ENCODE measurements around the gene ZBTB7C. TPM values are rescaled to one million over a fixed set of nuclear protein-coding genes. Genes with fewer than 3 reads are reported as not detected.

Gene ZBTB7C
- total and polyA plus RNA-seq, 4 experiments from 2014 or later = 0.23 TPM; not detected in 3

GRCh38 chr18:48049757-48050156, 359.4 kb downstream of the ZBTB7C start:
- no peak for DNase-seq
- H3K4me3 Mint-ChIP-seq = no peak overlapping the region
- H3K27ac Mint-ChIP-seq = no peak overlapping the region
- intact Hi-C loops (cut with micrococcal nuclease) = no loop called here
- Histone ChIP-seq H3K27me3 (ENCODE audit: insufficient read depth, low read length) (peaks cover 3% of the 10 kb centered on the region), H3K36me3 (ENCODE audit: insufficient read depth, low read length) (no peaks in the 10 kb centered on the region), H3K27ac (ENCODE audit: low read depth, low read length) (no peak overlapping the region), H3K4me3 (ENCODE audit: low read length in 2 of 2) (no peak overlapping the region), H3K4me1 (ENCODE audit: insufficient read depth, low read length) (no peaks in the 10 kb centered on the region), H3K9me3 (ENCODE audit: control insufficient read depth in 1 of 2, low read length in 2 of 2) (no peaks in the 10 kb centered on the region)
- H3K36me3 Mint-ChIP-seq = no peaks in the 10 kb centered on the region
- no peaks in the 10 kb centered on the region for H3K4me1 Mint-ChIP-seq
- POLR2A ChIA-PET (ENCODE audit: partially characterized antibody) = no interaction called here
- CTCF ChIA-PET (ENCODE audit: partially characterized antibody) = no interaction called here
- peaks cover 0 to 10% (median 4%) of the 10 kb centered on the region in 8 donors for H3K9me3 Mint-ChIP-seq
- peaks cover 22 to 26% of the 10 kb centered on the region in 2 donors for H3K27me3 Mint-ChIP-seq

GRCh38 chr18:48048251-48048650, 360.9 kb downstream of the ZBTB7C start:
- H3K9me3 Mint-ChIP-seq = peaks cover 0 to 10% (median 4%) of the 10 kb centered on the region in 8 donors
- H3K27me3 Mint-ChIP-seq = peaks cover 18 to 23% of the 10 kb centered on the region in 2 donors
- H3K4me1 Mint-ChIP-seq = no peaks in the 10 kb centered on the region
- Histone ChIP-seq H3K27ac (ENCODE audit: low read depth, low read length) (no peak overlapping the region), H3K4me3 (ENCODE audit: low read length in 2 of 2) (no peak overlapping the region), H3K36me3 (ENCODE audit: insufficient read depth, low read length) (no peaks in the 10 kb centered on the region), H3K9me3 (ENCODE audit: control insufficient read depth in 1 of 2, low read length in 2 of 2) (no peaks in the 10 kb centered on the region), H3K4me1 (ENCODE audit: insufficient read depth, low read length) (no peaks in the 10 kb centered on the region), H3K27me3 (ENCODE audit: insufficient read depth, low read length) (peaks cover 3% of the 10 kb centered on the region)
- H3K27ac Mint-ChIP-seq = no peak overlapping the region
- H3K36me3 Mint-ChIP-seq = no peaks in the 10 kb centered on the region
- intact Hi-C loops (cut with micrococcal nuclease) = no loop called here
- ChIA-PET CTCF (ENCODE audit: partially characterized antibody) (no interaction called here), POLR2A (ENCODE audit: partially characterized antibody) (interaction anchor here (0.6 kb wide), 1 partner anchor 349 kb away, joined by 3 read pairs; no protein-coding TSS in a partner anchor)
- no peak overlapping the region for H3K4me3 Mint-ChIP-seq
- no peak for DNase-seq

GRCh38 chr18:48046843-48047242, 362.3 kb downstream of the ZBTB7C start:
- intact Hi-C loops (cut with micrococcal nuclease) = no loop called here
- Mint-ChIP-seq H3K4me1 (no peaks in the 10 kb centered on the region), H3K36me3 (no peaks in the 10 kb centered on the region), H3K27me3 (peaks cover 13 to 16% of the 10 kb centered on the region in 2 donors), H3K4me3 (no peak overlapping the region), H3K9me3 (peaks cover 0 to 10% (median 4%) of the 10 kb centered on the region in 8 donors), H3K27ac (no peak overlapping the region)
- ChIA-PET CTCF (ENCODE audit: partially characterized antibody) (interaction anchor here (0.9 kb wide), 1 partner anchor 9 kb away, joined by 3 read pairs; no protein-coding TSS in a partner anchor), POLR2A (ENCODE audit: partially characterized antibody) (no interaction called here)
- Histone ChIP-seq H3K27ac (ENCODE audit: low read depth, low read length) (no peak overlapping the region), H3K27me3 (ENCODE audit: insufficient read depth, low read length) (no peaks in the 10 kb centered on the region), H3K4me3 (ENCODE audit: low read length in 2 of 2) (no peak overlapping the region), H3K4me1 (ENCODE audit: insufficient read depth, low read length) (no peaks in the 10 kb centered on the region), H3K9me3 (ENCODE audit: control insufficient read depth in 1 of 2, low read length in 2 of 2) (no peaks in the 10 kb centered on the region), H3K36me3 (ENCODE audit: insufficient read depth, low read length) (no peaks in the 10 kb centered on the region)
- DNase-seq = no peak

GRCh38 chr18:48045744-48046143, 363.4 kb downstream of the ZBTB7C start:
- no peak for DNase-seq
- CTCF ChIA-PET (ENCODE audit: partially characterized antibody) = no interaction called here
- Histone ChIP-seq H3K36me3 (ENCODE audit: insufficient read depth, low read length) (no peaks in the 10 kb centered on the region), H3K9me3 (ENCODE audit: control insufficient read depth in 1 of 2, low read length in 2 of 2) (no peaks in the 10 kb centered on the region), H3K27ac (ENCODE audit: low read depth, low read length) (no peak overlapping the region), H3K4me3 (ENCODE audit: low read length in 2 of 2) (no peak overlapping the region), H3K27me3 (ENCODE audit: insufficient read depth, low read length) (no peaks in the 10 kb centered on the region), H3K4me1 (ENCODE audit: insufficient read depth, low read length) (no peaks in the 10 kb centered on the region)
- Mint-ChIP-seq H3K27ac (no peak overlapping the region), H3K27me3 (peaks cover 12 to 14% of the 10 kb centered on the region in 2 donors), H3K9me3 (peaks cover 0 to 10% (median 4%) of the 10 kb centered on the region in 8 donors), H3K36me3 (no peaks in the 10 kb centered on the region), H3K4me1 (no peaks in the 10 kb centered on the region), H3K4me3 (no peak overlapping the region)
- intact Hi-C loops (cut with micrococcal nuclease) = no loop called here
- POLR2A ChIA-PET (ENCODE audit: partially characterized antibody) = no interaction called here

- ChIA-PET CTCF (ENCODE audit: partially characterized antibody) (no interaction called here), POLR2A (ENCODE audit: partially characterized antibody) (no interaction called here)
- H3K4me1 Mint-ChIP-seq = no peaks in the 10 kb centered on the region
- H3K4me1 ChIP-seq (ENCODE audit: insufficient read depth, low read length) = no peaks in the 10 kb centered on the region
- H3K36me3 Mint-ChIP-seq = no peaks in the 10 kb centered on the region
- H3K27me3 Mint-ChIP-seq = peaks cover 13 to 14% of the 10 kb centered on the region in 2 donors
- no peak overlapping the region for H3K4me3 Mint-ChIP-seq
- intact Hi-C loops (cut with micrococcal nuclease) = no loop called here
- no peak overlapping the region for H3K27ac ChIP-seq (ENCODE audit: low read depth, low read length)
- DNase-seq = no peak
- no peaks in the 10 kb centered on the region for H3K9me3 ChIP-seq (ENCODE audit: control insufficient read depth in 1 of 2, low read length in 2 of 2)
- H3K4me3 ChIP-seq (ENCODE audit: low read length in 2 of 2) = no peak overlapping the region
- no peak overlapping the region for H3K27ac Mint-ChIP-seq
- no peaks in the 10 kb centered on the region for H3K36me3 ChIP-seq (ENCODE audit: insufficient read depth, low read length)
- peaks cover 0 to 10% (median 4%) of the 10 kb centered on the region in 8 donors for H3K9me3 Mint-ChIP-seq
- H3K27me3 ChIP-seq (ENCODE audit: insufficient read depth, low read length) = no peaks in the 10 kb centered on the region
These were observed 364.2 kb downstream of the ZBTB7C start for GRCh38 chr18:48044944-48045343.

- no peak overlapping the region for H3K4me3 ChIP-seq (ENCODE audit: low read length in 2 of 2)
- H3K4me1 Mint-ChIP-seq = no peaks in the 10 kb centered on the region
- no peaks in the 10 kb centered on the region for H3K4me1 ChIP-seq (ENCODE audit: insufficient read depth, low read length)
- DNase-seq = no peak
- CTCF ChIA-PET (ENCODE audit: partially characterized antibody) = no interaction called here
- H3K27me3 ChIP-seq (ENCODE audit: insufficient read depth, low read length) = no peaks in the 10 kb centered on the region
- H3K9me3 Mint-ChIP-seq = peaks cover 0 to 10% (median 4%) of the 10 kb centered on the region in 8 donors
- no peaks in the 10 kb centered on the region for H3K9me3 ChIP-seq (ENCODE audit: control insufficient read depth in 1 of 2, low read length in 2 of 2)
- no peak overlapping the region for H3K4me3 Mint-ChIP-seq
- H3K27ac ChIP-seq (ENCODE audit: low read depth, low read length) = no peak overlapping the region
- POLR2A ChIA-PET (ENCODE audit: partially characterized antibody) = no interaction called here
- no peak overlapping the region for H3K27ac Mint-ChIP-seq
- H3K36me3 Mint-ChIP-seq = no peaks in the 10 kb centered on the region
- peaks cover 9 to 10% of the 10 kb centered on the region in 2 donors for H3K27me3 Mint-ChIP-seq
- intact Hi-C loops (cut with micrococcal nuclease) = no loop called here
- no peaks in the 10 kb centered on the region for H3K36me3 ChIP-seq (ENCODE audit: insufficient read depth, low read length)
These were observed 366.0 kb downstream of the ZBTB7C start for GRCh38 chr18:48043166-48043565.

- H3K4me3 Mint-ChIP-seq = no peak overlapping the region
- peaks cover 0 to 10% (median 4%) of the 10 kb centered on the region in 8 donors for H3K9me3 Mint-ChIP-seq
- no peaks in the 10 kb centered on the region for H3K36me3 Mint-ChIP-seq
- H3K4me1 Mint-ChIP-seq = no peaks in the 10 kb centered on the region
- intact Hi-C loops (cut with micrococcal nuclease) = no loop called here
- no peaks in the 10 kb centered on the region for H3K36me3 ChIP-seq (ENCODE audit: insufficient read depth, low read length)
- CTCF ChIA-PET (ENCODE audit: partially characterized antibody) = no interaction called here
- H3K27me3 Mint-ChIP-seq = peaks cover 9 to 10% of the 10 kb centered on the region in 2 donors
- no peaks in the 10 kb centered on the region for H3K27me3 ChIP-seq (ENCODE audit: insufficient read depth, low read length)
- no peak overlapping the region for H3K27ac ChIP-seq (ENCODE audit: low read depth, low read length)
- no peaks in the 10 kb centered on the region for H3K9me3 ChIP-seq (ENCODE audit: control insufficient read depth in 1 of 2, low read length in 2 of 2)
- DNase-seq = no peak
- no peak overlapping the region for H3K4me3 ChIP-seq (ENCODE audit: low read length in 2 of 2)
- no peaks in the 10 kb centered on the region for H3K4me1 ChIP-seq (ENCODE audit: insufficient read depth, low read length)
- POLR2A ChIA-PET (ENCODE audit: partially characterized antibody) = no interaction called here
- H3K27ac Mint-ChIP-seq = no peak overlapping the region
These were observed 366.8 kb downstream of the ZBTB7C start for GRCh38 chr18:48042431-48042830.

Data from CD4-positive, alpha-beta memory T cell (primary cell).